Naive thymus-derived CD4-positive, alpha-beta T cell (primary cell): ENCODE results near the gene NACC1. TPM values are rescaled to one million over a fixed set of nuclear protein-coding genes. Genes with fewer than 3 reads are reported as not detected.

ENCODE experiments used
- ATAC-seq: fragments of 150-1000 bp; cut with Tn5 transposase; 2 replicates; pipeline ENCODE4 v1.10.0; 2021; ENCODE audit warnings: mild to moderate bottlenecking, moderate library complexity
- CTCF ChIA-PET: fragments of 350-600 bp; sonication (Branson Sonifier 250); formaldehyde crosslinking; loops from one replicate; lab custom pipeline; 2021; ENCODE audit warnings: antibody characterized with exemption; lab: Charles Lee
- POLR2A ChIA-PET: fragments of 350-600 bp; sonication (Branson Sonifier 250); formaldehyde crosslinking; loops from one replicate; lab custom pipeline; 2021; ENCODE audit warnings: antibody characterized with exemption, inconsistent platforms; lab: Charles Lee
- DNase-seq, 9 donors: peaks; one replicate each; pipeline versions ENCODE4 v3.0.0 to v3.0.0-alpha.2; 2020 to 2022; ENCODE audit warnings: mixed read lengths in 1 of 9
- H3K27ac ChIP-seq: one replicate; pipeline ENCODE4 v1.7.0; 2013; ENCODE audit warnings: mild to moderate bottlenecking, low read depth, low read length, moderate library complexity
- H3K27me3 ChIP-seq, 2 donors: one replicate each; pipeline ENCODE4 v1.7.0; 2013; ENCODE audit warnings: low read length in 2 of 2, mild to moderate bottlenecking in 2 of 2, moderate library complexity in 2 of 2; ENCODE audit not compliant: control insufficient read depth in 2 of 2, insufficient read depth in 2 of 2
- H3K36me3 ChIP-seq, 3 experiments: 1 replicate in 2 of 3; 2 replicates in 1 of 3; pipeline ENCODE4 v1.7.0; 2013; ENCODE audit warnings: low read length in 3 of 3, mild to moderate bottlenecking in 3 of 3, moderate library complexity in 1 of 3; ENCODE audit not compliant: insufficient read depth in 3 of 3, control insufficient read depth in 2 of 3
- H3K4me1 ChIP-seq, 2 donors: one replicate each; pipeline ENCODE4 v1.7.0; 2013; ENCODE audit warnings: low read length in 2 of 2, mild to moderate bottlenecking in 2 of 2, moderate library complexity in 1 of 2; ENCODE audit not compliant: control insufficient read depth in 2 of 2, insufficient read depth in 2 of 2
- H3K4me3 ChIP-seq: 2 replicates; pipeline ENCODE4 v1.7.0; 2013; ENCODE audit warnings: mild to moderate bottlenecking, low read length
- H3K9me3 ChIP-seq, 3 experiments: 1 replicate in 2 of 3; 2 replicates in 1 of 3; pipeline ENCODE4 v1.7.0; 2013; ENCODE audit warnings: low read length in 3 of 3; ENCODE audit not compliant: control insufficient read depth in 2 of 3
- H3K27ac Mint-ChIP-seq, 9 donors: one replicate each; pipeline ENCODE4 v1.8.0; 2020 to 2022; ENCODE audit warnings: mixed read lengths in 9 of 9, mild to moderate bottlenecking in 8 of 9, moderate library complexity in 5 of 9, inconsistent platforms in 2 of 9
- H3K27me3 Mint-ChIP-seq, 5 donors: one replicate each; pipeline ENCODE4 v1.8.0; 2021 to 2022; ENCODE audit warnings: mixed read lengths in 5 of 5, mild to moderate bottlenecking in 1 of 5
- H3K36me3 Mint-ChIP-seq, 5 donors: one replicate each; pipeline ENCODE4 v1.8.0; 2020 to 2022; ENCODE audit warnings: mixed read lengths in 5 of 5, mild to moderate bottlenecking in 3 of 5, inconsistent platforms in 1 of 5
- H3K4me1 Mint-ChIP-seq, 7 donors: one replicate each; pipeline ENCODE4 v1.8.0; 2020 to 2022; ENCODE audit warnings: mixed read lengths in 7 of 7, mild to moderate bottlenecking in 3 of 7, inconsistent platforms in 1 of 7
- H3K4me3 Mint-ChIP-seq, 10 donors: one replicate each; pipeline ENCODE4 v1.8.0; 2020 to 2022; ENCODE audit warnings: mild to moderate bottlenecking in 10 of 10, mixed read lengths in 10 of 10, moderate library complexity in 6 of 10, inconsistent platforms in 2 of 10
- H3K9me3 Mint-ChIP-seq, 11 donors: one replicate each; pipeline ENCODE4 v1.8.0; 2020 to 2022; ENCODE audit warnings: mixed read lengths in 11 of 11, mild to moderate bottlenecking in 4 of 11, inconsistent platforms in 1 of 11, moderate library complexity in 1 of 11
- intact Hi-C, 2 donors: fragments of 100-400 bp; cut with micrococcal nuclease; formaldehyde crosslinking; loops; one replicate each; pipeline ENCODE4 v1.15.1; 2023
- polyA plus RNA-seq, 2 donors: library from polyadenylated mRNA; unstranded; fragments of 300-500 nt; fragmentation: Illumina TruSeq; gene quantifications; one replicate each; pipeline ENCODE4 v1.2.3, GENCODE V29; 2021
- total RNA-seq, 6 experiments: library from RNA in 5 of 6; stranded (reverse) in 5 of 6; gene quantifications; 1 replicate in 5 of 6; 2 replicates in 1 of 6; pipeline ENCODE4 v1.2.3 and lab custom pipeline; 2021 to 2026

NACC1 gene
- total and polyA plus RNA-seq, 7 experiments from 2014 or later: 1.7 to 72.7 (median 20.7) TPM

DNA sequence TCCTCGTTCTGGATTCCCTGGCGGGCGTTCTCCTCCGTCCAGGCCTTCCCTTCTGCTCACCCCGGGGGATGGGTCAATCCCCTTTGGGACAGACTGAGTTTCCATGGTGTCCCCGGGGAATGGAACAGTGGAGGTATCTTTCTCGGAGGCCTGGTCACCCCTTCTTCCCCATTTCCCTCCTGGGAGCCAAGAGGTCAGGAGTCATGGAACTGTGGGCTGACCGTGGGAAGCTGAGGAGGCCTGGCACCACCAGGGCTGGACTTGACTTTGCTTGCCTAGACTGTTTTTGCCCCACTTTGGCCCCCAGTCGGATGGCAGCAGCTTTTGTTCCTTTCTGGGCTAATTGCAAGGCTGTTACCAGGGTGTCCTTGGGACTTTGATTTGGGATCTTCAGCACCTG, 2.0 kb downstream of the NACC1 start:
- ChIA-PET POLR2A (interaction anchor here (1.0 to 2.3 kb wide), 5 partner anchors 15 to 33 kb away, joined by 3 to 11 read pairs (median 3); partner anchors contain the start of genes IER2 and STX10), CTCF (interaction anchor here (0.9 to 1.4 kb wide), 2 partner anchors 76 to 155 kb away, joined by 3 to 5 read pairs; no protein-coding TSS in a partner anchor)
- ATAC-seq (no peak), DNase-seq (no peak)
- Histone ChIP-seq H3K4me1 (peaks cover 25 to 30% of the 10 kb centered on the region in 2 donors), H3K4me3 (no peak overlapping the region), H3K27me3 (no peaks in the 10 kb centered on the region), H3K27ac (no peak overlapping the region), H3K36me3 (peaks cover 0 to 12% (median 0%) of the 10 kb centered on the region in 3 experiments), H3K9me3 (no peaks in the 10 kb centered on the region)
- peaks cover 0 to 3% (median 0%) of the 10 kb centered on the region in 11 donors for H3K9me3 Mint-ChIP-seq
- intact Hi-C loops: no loop called here
- peaks cover 17 to 69% (median 49%) of the 10 kb centered on the region in 7 donors for H3K4me1 Mint-ChIP-seq
- peak overlapping the region in 8 of 10 donors; percentile 30 to 94 (median 84) for H3K4me3 Mint-ChIP-seq
- peak overlapping the region in 1 of 9 donors; percentile 29 for H3K27ac Mint-ChIP-seq
- H3K27me3 Mint-ChIP-seq: no peaks in the 10 kb centered on the region
- peaks cover 0 to 4% (median 0%) of the 10 kb centered on the region in 5 donors for H3K36me3 Mint-ChIP-seq

DNA sequence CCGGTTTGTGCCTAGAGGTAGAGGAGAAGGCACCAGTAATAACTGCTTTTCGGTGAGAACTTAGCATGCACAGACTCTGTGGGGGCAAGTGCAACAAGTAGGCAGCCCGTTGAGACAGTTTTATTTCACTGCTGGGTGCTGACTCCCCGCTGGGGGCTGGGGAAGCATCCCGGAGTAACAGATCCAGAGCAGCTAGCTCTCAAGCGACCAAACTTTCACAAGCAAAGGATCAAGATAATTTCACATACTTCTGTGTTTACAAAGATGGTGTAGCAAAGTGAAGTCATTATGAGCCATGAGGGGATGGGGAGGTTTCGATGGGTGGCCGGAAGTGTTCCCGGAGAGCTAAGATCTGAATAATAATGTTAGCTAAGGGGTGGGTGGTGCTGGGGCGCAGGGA, 2.8 kb downstream of the NACC1 start:
- ChIA-PET POLR2A (interaction anchor here (1.0 to 2.3 kb wide), 2 partner anchors 25 to 29 kb away, joined by 3 to 7 read pairs; partner anchors contain the start of genes IER2 and STX10), CTCF (interaction anchor here (0.6 to 1.4 kb wide), 2 partner anchors 92 to 155 kb away, joined by 4 to 5 read pairs; no protein-coding TSS in a partner anchor)
- H3K27ac Mint-ChIP-seq: peak overlapping the region in 3 of 9 donors; percentile 8 to 47 (median 39)
- Histone ChIP-seq H3K27me3 (no peaks in the 10 kb centered on the region), H3K4me1 (peaks cover 19 to 26% of the 10 kb centered on the region in 2 donors), H3K9me3 (no peaks in the 10 kb centered on the region), H3K4me3 (no peak overlapping the region), H3K36me3 (peaks cover 0 to 7% (median 0%) of the 10 kb centered on the region in 3 experiments), H3K27ac (no peak overlapping the region)
- ATAC-seq (no peak), DNase-seq (no peak)
- intact Hi-C loops: no loop called here
- H3K27me3 Mint-ChIP-seq: no peaks in the 10 kb centered on the region
- peaks cover 17 to 63% (median 49%) of the 10 kb centered on the region in 7 donors for H3K4me1 Mint-ChIP-seq
- H3K9me3 Mint-ChIP-seq: peaks cover 0 to 3% (median 0%) of the 10 kb centered on the region in 11 donors
- peak overlapping the region in 3 of 10 donors; percentile 31 to 70 (median 35) for H3K4me3 Mint-ChIP-seq
- H3K36me3 Mint-ChIP-seq: peaks cover 0 to 4% (median 0%) of the 10 kb centered on the region in 5 donors

DNA sequence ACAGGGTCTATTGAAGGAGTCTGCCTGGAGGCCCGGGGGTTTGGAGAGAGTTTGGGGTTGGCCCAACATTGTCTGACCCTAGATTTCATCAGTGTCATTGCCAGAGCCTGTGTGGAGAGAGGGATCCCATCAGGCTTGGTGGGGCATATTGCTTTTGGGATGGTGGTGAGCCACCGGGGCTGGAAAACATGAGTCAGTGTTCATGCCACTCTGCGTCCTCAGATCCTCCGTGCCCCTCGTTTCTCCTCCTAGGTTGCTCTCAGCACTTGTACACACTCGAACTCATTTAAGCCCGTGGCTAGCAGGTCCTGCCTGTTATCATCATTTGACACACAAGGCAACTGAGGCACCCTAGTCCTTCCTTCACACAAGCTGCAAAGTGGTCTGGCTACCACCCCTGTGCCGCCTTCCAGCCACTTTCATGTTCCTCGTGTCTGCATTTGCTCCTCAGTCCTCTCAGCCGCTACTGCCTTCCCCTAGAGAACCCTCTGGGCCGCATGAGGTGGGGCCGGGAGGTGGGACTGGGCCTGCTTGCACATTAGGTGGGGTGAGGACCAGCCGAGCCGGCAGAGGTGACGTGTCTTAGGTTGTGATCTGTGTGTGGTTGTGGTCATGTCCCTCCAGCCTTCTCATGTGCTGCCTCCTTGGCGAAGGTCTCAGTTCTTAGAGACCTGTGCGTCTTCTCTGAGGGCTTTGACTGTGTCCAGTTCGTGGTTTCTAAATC, 3.6 kb downstream of the NACC1 start:
- Histone ChIP-seq H3K9me3 (no peaks in the 10 kb centered on the region), H3K36me3 (peaks cover 0 to 11% (median 0%) of the 10 kb centered on the region in 3 experiments), H3K4me1 (peaks cover 15 to 22% of the 10 kb centered on the region in 2 donors), H3K4me3 (no peak overlapping the region), H3K27me3 (no peaks in the 10 kb centered on the region), H3K27ac (no peak overlapping the region)
- CTCF ChIA-PET: no interaction called here
- DNase-seq (no peak), ATAC-seq (no peak)
- H3K4me3 Mint-ChIP-seq: peak overlapping the region in 2 of 10 donors; percentile 39 to 70
- no peaks in the 10 kb centered on the region for H3K27me3 Mint-ChIP-seq
- POLR2A ChIA-PET: no interaction called here
- peaks cover 0 to 4% (median 0%) of the 10 kb centered on the region in 5 donors for H3K36me3 Mint-ChIP-seq
- peaks cover 0 to under 1% (median 0%) of the 10 kb centered on the region in 11 donors for H3K9me3 Mint-ChIP-seq
- peak overlapping the region in 2 of 9 donors; percentile 24 to 48 for H3K27ac Mint-ChIP-seq
- peaks cover 17 to 55% (median 44%) of the 10 kb centered on the region in 7 donors for H3K4me1 Mint-ChIP-seq
- intact Hi-C loops: no loop called here

DNA sequence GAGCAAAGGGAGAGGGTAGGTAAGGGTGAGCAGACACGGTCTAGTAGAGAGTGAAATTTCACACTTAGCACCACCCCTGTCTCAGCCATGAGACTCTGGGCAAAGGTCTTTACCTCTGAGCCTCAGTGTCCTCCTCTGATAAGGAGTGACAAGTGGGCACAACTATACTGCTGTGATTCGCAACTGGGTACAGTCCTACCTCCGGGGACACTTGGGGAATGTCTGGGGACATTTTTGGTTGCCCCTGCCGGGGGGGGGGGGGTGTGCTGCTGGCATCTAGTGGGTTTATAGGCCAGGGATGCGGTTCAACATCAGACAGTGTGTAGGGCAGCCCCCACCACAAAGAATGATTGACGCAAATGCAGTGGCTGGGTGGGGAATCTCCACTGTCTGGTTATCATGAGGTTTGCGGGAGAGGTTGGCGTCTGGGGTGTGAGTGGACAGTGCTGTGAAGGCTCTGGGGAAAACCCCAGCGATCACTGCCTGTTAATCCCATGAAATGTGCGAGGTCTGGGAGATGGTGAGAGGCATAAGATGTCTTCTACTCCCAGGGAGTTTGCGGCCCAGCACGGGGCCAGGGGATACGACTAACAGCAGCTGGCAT, 4.3 kb downstream of the NACC1 start:
- Mint-ChIP-seq H3K4me3 (peak overlapping the region in 2 of 10 donors; percentile 39 to 53), H3K36me3 (peaks cover 0 to 4% (median 0%) of the 10 kb centered on the region in 5 donors), H3K4me1 (peaks cover 16 to 50% (median 38%) of the 10 kb centered on the region in 7 donors), H3K27ac (peak overlapping the region in 3 of 9 donors; percentile 17 to 48 (median 34)), H3K9me3 (no peaks in the 10 kb centered on the region), H3K27me3 (no peaks in the 10 kb centered on the region)
- no peak overlapping the region for H3K4me3 ChIP-seq
- peaks cover 0 to 13% (median 0%) of the 10 kb centered on the region in 3 experiments for H3K36me3 ChIP-seq
- intact Hi-C loops: no loop called here
- no peaks in the 10 kb centered on the region for H3K27me3 ChIP-seq
- DNase-seq (no peak), ATAC-seq (no peak)
- ChIA-PET POLR2A (interaction anchor here (0.7 kb wide), 1 partner anchor 14 kb away, joined by 3 read pairs; no protein-coding TSS in a partner anchor), CTCF (no interaction called here)
- H3K4me1 ChIP-seq: peaks cover 15 to 21% of the 10 kb centered on the region in 2 donors
- no peaks in the 10 kb centered on the region for H3K9me3 ChIP-seq
- H3K27ac ChIP-seq: no peak overlapping the region

DNA sequence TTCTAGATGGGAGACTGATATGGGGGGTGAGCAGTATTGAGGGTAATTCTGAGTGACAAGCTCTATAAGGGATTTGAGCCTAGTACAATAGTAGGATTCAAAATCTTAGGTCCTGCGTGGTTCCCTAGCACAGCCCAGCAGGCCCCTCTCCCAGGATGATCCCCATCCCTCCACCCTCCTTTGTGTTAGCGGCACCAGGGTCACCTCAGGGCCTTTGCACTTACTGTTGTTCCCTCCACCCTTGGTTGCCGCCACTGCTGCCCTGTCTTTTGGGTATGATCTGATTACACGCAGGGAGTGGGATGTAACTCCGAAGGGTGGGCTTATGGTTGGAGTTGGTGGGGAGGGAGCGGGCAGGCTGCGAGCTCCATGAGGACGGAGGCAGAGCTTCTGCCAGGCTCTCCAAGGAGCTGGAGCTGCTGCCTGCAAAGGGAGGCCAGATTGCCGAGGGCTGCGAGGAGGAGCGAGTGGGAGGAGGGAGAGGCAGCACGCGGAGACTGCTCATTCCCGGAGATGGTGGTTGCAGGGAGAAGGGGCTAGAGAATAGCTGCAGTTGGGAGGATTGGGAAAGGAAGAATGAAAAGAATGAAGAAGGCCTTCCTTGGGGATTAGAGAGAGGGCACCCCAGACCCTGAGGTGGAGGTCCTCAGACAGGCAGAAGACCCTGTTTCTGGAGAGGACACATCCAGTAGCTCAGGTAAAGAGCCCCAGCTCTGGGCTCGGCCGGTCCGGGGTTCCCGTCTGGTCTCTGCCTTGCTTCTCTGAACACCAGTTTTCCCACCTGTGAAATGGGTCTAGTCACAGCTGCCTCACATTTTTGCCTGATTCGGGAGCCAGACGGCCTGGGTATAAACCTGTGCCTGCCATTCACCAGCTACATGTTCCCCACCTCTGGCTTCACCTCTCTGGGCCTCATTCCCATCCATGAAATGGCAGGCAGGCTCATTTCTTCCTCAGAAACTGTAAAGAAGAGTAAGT, 5.2 kb downstream of the NACC1 start:
- Histone ChIP-seq H3K4me3 (no peak overlapping the region), H3K36me3 (peaks cover 0 to 14% (median 0%) of the 10 kb centered on the region in 3 experiments), H3K9me3 (no peaks in the 10 kb centered on the region), H3K4me1 (peaks cover 15% of the 10 kb centered on the region in 2 donors), H3K27ac (no peak overlapping the region), H3K27me3 (no peaks in the 10 kb centered on the region)
- intact Hi-C loops: no loop called here
- Mint-ChIP-seq H3K4me1 (peaks cover 18 to 50% (median 42%) of the 10 kb centered on the region in 7 donors), H3K9me3 (no peaks in the 10 kb centered on the region), H3K27ac (peak overlapping the region in 2 of 9 donors; percentile 29 to 66), H3K27me3 (no peaks in the 10 kb centered on the region), H3K36me3 (peaks cover 0 to 4% (median 0%) of the 10 kb centered on the region in 5 donors), H3K4me3 (peak overlapping the region in 1 of 10 donors; percentile 66)
- CTCF ChIA-PET: no interaction called here
- DNase-seq (no peak), ATAC-seq (no peak)
- POLR2A ChIA-PET: interaction anchor here (0.6 to 0.7 kb wide), 2 partner anchors 13 to 131 kb away, joined by 3 to 4 read pairs; no protein-coding TSS in a partner anchor
